GM12892 (cell line): Measurements from ENCODE around the gene ABCG4.

Source experiments
- POLR2A ChIP-seq: IDR thresholded peaks from 2 replicates; pipeline ENCODE4 v1.6.1; 2011; ENCODE audit warnings: low read depth, low read length, control low read depth
- POLR2AphosphoS5 ChIP-seq: IDR thresholded peaks from 2 replicates; pipeline ENCODE4 v1.6.1; 2011; ENCODE audit warnings: low read depth, low read length, control low read depth

GRCh38 chr11:119109843-119110242, 39.0 kb upstream of the ABCG4 start:
- TF ChIP-seq POLR2A: no peak
- TF ChIP-seq POLR2AphosphoS5: no peak
